Measurements from ENCODE around the gene TRMO.

- TF ChIP-seq POLR2A (IDR thresholded peaks at IDR 0.05) (no peak), CTCF (IDR thresholded peaks at IDR 0.05) (no peak), POLR2AphosphoS5 (IDR thresholded peaks at IDR 0.05) (no peak)
Observed at GRCh38 chr9:97941323-97941722, 19.0 kb upstream of the TRMO start.

Data from breast epithelium (tissue), 3 donors.